ENCODE data around the gene OR13C9.

DNA sequence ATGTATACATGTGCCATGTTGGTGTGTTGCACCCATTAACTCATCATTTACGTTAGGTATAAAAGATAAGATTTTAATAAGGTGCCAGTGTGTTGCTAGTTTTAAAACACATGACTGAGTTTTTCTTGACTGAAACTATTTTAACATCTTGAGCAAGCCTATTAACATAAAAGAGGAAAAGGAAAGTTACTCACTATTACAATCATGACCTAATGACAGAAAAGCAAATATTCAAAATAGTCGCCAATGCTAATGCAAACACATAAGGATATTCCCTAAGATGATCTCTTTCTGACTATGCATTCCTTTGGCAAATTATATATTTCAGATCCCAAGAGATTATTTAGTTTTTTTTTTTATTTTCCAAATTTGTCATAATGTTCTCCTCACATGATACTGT lies 6.8 kb downstream of the OR13C9 start:
- no peak for TF ChIP-seq POLR2A (IDR thresholded peaks at IDR 0.05)
- TF ChIP-seq, protein P1, sequence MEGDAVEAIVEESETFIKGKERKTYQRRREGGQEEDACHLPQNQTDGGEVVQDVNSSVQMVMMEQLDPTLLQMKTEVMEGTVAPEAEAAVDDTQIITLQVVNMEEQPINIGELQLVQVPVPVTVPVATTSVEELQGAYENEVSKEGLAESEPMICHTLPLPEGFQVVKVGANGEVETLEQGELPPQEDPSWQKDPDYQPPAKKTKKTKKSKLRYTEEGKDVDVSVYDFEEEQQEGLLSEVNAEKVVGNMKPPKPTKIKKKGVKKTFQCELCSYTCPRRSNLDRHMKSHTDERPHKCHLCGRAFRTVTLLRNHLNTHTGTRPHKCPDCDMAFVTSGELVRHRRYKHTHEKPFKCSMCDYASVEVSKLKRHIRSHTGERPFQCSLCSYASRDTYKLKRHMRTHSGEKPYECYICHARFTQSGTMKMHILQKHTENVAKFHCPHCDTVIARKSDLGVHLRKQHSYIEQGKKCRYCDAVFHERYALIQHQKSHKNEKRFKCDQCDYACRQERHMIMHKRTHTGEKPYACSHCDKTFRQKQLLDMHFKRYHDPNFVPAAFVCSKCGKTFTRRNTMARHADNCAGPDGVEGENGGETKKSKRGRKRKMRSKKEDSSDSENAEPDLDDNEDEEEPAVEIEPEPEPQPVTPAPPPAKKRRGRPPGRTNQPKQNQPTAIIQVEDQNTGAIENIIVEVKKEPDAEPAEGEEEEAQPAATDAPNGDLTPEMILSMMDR (IDR thresholded peaks at IDR 0.05) = no peak

All from transverse colon (tissue), 3 donors.